HCT116 (cell line): ENCODE data around the gene CAMK2A.

Experiments
- ATF3 ChIP-seq: IDR thresholded peaks from 2 replicates; pipeline ENCODE4 v1.6.1; 2012
- CTCF ChIP-seq, 3 experiments: fragments of 200-600 bp in 1 of 3; sonication (generic) in 1 of 3; IDR thresholded peaks in 2 of 3; conservative IDR thresholded peaks in 1 of 3; 2 replicates each; pipeline ENCODE4 v1.5.1; 2012 to 2017; ENCODE audit warnings: low read depth in 2 of 3, low read length in 2 of 3, antibody characterized with exemption in 1 of 3, borderline replicate concordance in 1 of 3, control low read depth in 1 of 3, mild to moderate bottlenecking in 1 of 3, mixed read lengths in 1 of 3, mixed run types in 1 of 3, moderate library complexity in 1 of 3; ENCODE audit not compliant: insufficient read depth in 1 of 3
- EZH2 ChIP-seq: fragments of 200-600 bp; sonication (generic); IDR thresholded peaks from 2 replicates; pipeline ENCODE4 v1.6.1; 2017; ENCODE audit warnings: antibody characterized with exemption, mixed run types
- EZH2phosphoT487 ChIP-seq: fragments of 200-600 bp; IDR thresholded peaks from 2 replicates; pipeline ENCODE4 v1.6.1; 2018; ENCODE audit warnings: antibody characterized with exemption, borderline replicate concordance
- POLR2A ChIP-seq: IDR thresholded peaks from 2 replicates; pipeline ENCODE4 v1.7.0; 2011; ENCODE audit warnings: borderline replicate concordance; ENCODE audit not compliant: insufficient read depth, insufficient read length; ENCODE audit errors: extremely low read depth
- POLR2AphosphoS5 ChIP-seq: IDR thresholded peaks from 2 replicates; pipeline ENCODE4 v1.6.1; 2011; ENCODE audit warnings: mild to moderate bottlenecking, low read depth, low read length, moderate library complexity
- SIN3A ChIP-seq: IDR thresholded peaks from 2 replicates; pipeline ENCODE4 v1.6.1; 2012; ENCODE audit warnings: low read depth
- ZBTB33 ChIP-seq: IDR thresholded peaks from 2 replicates; pipeline ENCODE4 v1.6.1; 2011; ENCODE audit warnings: mild to moderate bottlenecking, low read length, moderate library complexity; ENCODE audit not compliant: insufficient replicate concordance; ENCODE audit errors: extremely low read depth
- ZNF274 ChIP-seq: fragments of 200-500 bp; sonication (Bioruptor generic); IDR thresholded peaks from 2 replicates; pipeline ENCODE4 v1.6.1; 2014; ENCODE audit warnings: mild to moderate bottlenecking, low read depth, low read length, inconsistent platforms
- TF ChIP-seq, protein P1 (sequence below): IDR thresholded peaks from 2 replicates; pipeline ENCODE4 v1.6.1; 2012; ENCODE audit warnings: low read depth

- TF ChIP-seq ZNF274 (no peak), POLR2A (no peak), CTCF (IDR thresholded peaks at IDR 0.05 in 2 of 3, conservative IDR thresholded peaks at IDR 0.05 in 1 of 3; ENCODE audit: borderline replicate concordance in 1 of 3, insufficient read depth in 1 of 3, low read depth in 2 of 3, low read length in 2 of 3) (no peak), ATF3 (no peak), POLR2AphosphoS5 (no peak), SIN3A (no peak), EZH2 (no peak), ZBTB33 (no peak), EZH2phosphoT487 (no peak)
- TF ChIP-seq, protein P1, sequence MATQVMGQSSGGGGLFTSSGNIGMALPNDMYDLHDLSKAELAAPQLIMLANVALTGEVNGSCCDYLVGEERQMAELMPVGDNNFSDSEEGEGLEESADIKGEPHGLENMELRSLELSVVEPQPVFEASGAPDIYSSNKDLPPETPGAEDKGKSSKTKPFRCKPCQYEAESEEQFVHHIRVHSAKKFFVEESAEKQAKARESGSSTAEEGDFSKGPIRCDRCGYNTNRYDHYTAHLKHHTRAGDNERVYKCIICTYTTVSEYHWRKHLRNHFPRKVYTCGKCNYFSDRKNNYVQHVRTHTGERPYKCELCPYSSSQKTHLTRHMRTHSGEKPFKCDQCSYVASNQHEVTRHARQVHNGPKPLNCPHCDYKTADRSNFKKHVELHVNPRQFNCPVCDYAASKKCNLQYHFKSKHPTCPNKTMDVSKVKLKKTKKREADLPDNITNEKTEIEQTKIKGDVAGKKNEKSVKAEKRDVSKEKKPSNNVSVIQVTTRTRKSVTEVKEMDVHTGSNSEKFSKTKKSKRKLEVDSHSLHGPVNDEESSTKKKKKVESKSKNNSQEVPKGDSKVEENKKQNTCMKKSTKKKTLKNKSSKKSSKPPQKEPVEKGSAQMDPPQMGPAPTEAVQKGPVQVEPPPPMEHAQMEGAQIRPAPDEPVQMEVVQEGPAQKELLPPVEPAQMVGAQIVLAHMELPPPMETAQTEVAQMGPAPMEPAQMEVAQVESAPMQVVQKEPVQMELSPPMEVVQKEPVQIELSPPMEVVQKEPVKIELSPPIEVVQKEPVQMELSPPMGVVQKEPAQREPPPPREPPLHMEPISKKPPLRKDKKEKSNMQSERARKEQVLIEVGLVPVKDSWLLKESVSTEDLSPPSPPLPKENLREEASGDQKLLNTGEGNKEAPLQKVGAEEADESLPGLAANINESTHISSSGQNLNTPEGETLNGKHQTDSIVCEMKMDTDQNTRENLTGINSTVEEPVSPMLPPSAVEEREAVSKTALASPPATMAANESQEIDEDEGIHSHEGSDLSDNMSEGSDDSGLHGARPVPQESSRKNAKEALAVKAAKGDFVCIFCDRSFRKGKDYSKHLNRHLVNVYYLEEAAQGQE = no peak
Observed at GRCh38 chr5:150277043-150277442, 12.5 kb downstream of the CAMK2A start.
